Dermis blood vessel endothelial cell (primary cell): ENCODE results near the gene MNT. TPM values are rescaled to one million over a fixed set of nuclear protein-coding genes. Genes with fewer than 3 reads are reported as not detected.

ENCODE experiments used
- DNase-seq: peaks from one replicate; pipeline ENCODE4 v3.0.0; 2010
- total RNA-seq: library from RNA; depleted of rRNA; stranded (reverse); fragments of >200 nt; gene quantifications from 2 replicates; pipeline ENCODE4 v1.2.3, GENCODE V29; 2014

The MNT gene
- total RNA-seq, 1 donor from 2014 or later = 3.9 TPM

- no peak for DNase-seq
Measured at GRCh38 chr17:2379489-2380225, 21.2 kb downstream of the MNT start.

GRCh38 chr17:2378905-2379304, 22.0 kb downstream of the MNT start:
- DNase-seq = no peak

GRCh38 chr17:2377659-2378058, 23.2 kb downstream of the MNT start:
- DNase-seq = no peak

GRCh38 chr17:2376107-2376506, 24.8 kb downstream of the MNT start:
- DNase-seq = no peak

GRCh38 chr17:2375406-2375805, 25.5 kb downstream of the MNT start:
- no peak for DNase-seq

- no peak for DNase-seq
Measured at GRCh38 chr17:2374549-2375285, 26.1 kb downstream of the MNT start.

- DNase-seq = no peak
Measured at GRCh38 chr17:2373179-2373578, 27.7 kb downstream of the MNT start.

GRCh38 chr17:2372681-2373080, 28.2 kb downstream of the MNT start:
- DNase-seq = no peak

- DNase-seq = no peak
Measured at GRCh38 chr17:2372180-2372579, 28.7 kb downstream of the MNT start.

- DNase-seq = no peak
Measured at GRCh38 chr17:2371183-2372130, 29.4 kb downstream of the MNT start.

- no peak for DNase-seq
Measured at GRCh38 chr17:2370211-2370589, 30.7 kb downstream of the MNT start.

- no peak for DNase-seq
Measured at GRCh38 chr17:2369551-2370210, 31.2 kb downstream of the MNT start.

- DNase-seq = peak; percentile 28
Measured at GRCh38 chr17:2369039-2369438, 31.8 kb downstream of the MNT start.

GRCh38 chr17:2368359-2368758, 32.5 kb downstream of the MNT start:
- DNase-seq = no peak

- DNase-seq = no peak
Measured at GRCh38 chr17:2366747-2367494, 33.9 kb downstream of the MNT start.

- DNase-seq = no peak
Measured at GRCh38 chr17:2365132-2365531, 35.7 kb downstream of the MNT start.

- no peak for DNase-seq
Measured at GRCh38 chr17:2364763-2365116, 36.1 kb downstream of the MNT start.

GRCh38 chr17:2363851-2364762, 36.8 kb downstream of the MNT start:
- DNase-seq = no peak

GRCh38 chr17:2363318-2363717, 37.5 kb downstream of the MNT start:
- no peak for DNase-seq

GRCh38 chr17:2362881-2363280, 38.0 kb downstream of the MNT start:
- DNase-seq = no peak

- no peak for DNase-seq
Measured at GRCh38 chr17:2362416-2362815, 38.4 kb downstream of the MNT start.
